WTC11 (cell line): ENCODE results near the gene BABAM2. TPM values are rescaled to one million over a fixed set of nuclear protein-coding genes. Genes with fewer than 3 reads are reported as not detected.

Experiments
- ATAC-seq: fragments of 200-7000 bp; cut with Tn5 transposase; 2 replicates; pipeline ENCODE4 v1.10.0; 2021; ENCODE audit warnings: mild to moderate bottlenecking, moderate library complexity
- CTCF ChIA-PET: fragments of 300-600 bp; sonication (Branson Sonifier 250); formaldehyde crosslinking; loops from one replicate; lab custom pipeline; 2021; ENCODE audit warnings: antibody characterized with exemption; lab: Charles Lee
- POLR2A ChIA-PET: fragments of 350-600 bp; sonication (Branson Sonifier 250); formaldehyde crosslinking; loops from one replicate; lab custom pipeline; 2021; ENCODE audit warnings: antibody characterized with exemption; lab: Charles Lee
- DNase-seq: peaks from one replicate; pipeline ENCODE4 v3.0.0; 2021; ENCODE audit warnings: low spot score
- H3K27ac Mint-ChIP-seq: 2 replicates; pipeline ENCODE4 v1.8.0; 2021; ENCODE audit warnings: mixed read lengths
- H3K27me3 Mint-ChIP-seq: 2 replicates; pipeline ENCODE4 v1.8.0; 2021; ENCODE audit warnings: low read depth, mild to moderate bottlenecking, moderate library complexity, mixed read lengths
- H3K36me3 Mint-ChIP-seq: 2 replicates; pipeline ENCODE4 v1.8.0; 2021; ENCODE audit warnings: mixed read lengths
- H3K4me1 Mint-ChIP-seq: 2 replicates; pipeline ENCODE4 v1.8.0; 2022; ENCODE audit warnings: mixed read lengths
- H3K4me3 Mint-ChIP-seq: 2 replicates; pipeline ENCODE4 v1.8.0; 2021; ENCODE audit warnings: mild to moderate bottlenecking, moderate library complexity, mixed read lengths
- H3K9me3 Mint-ChIP-seq: 2 replicates; pipeline ENCODE4 v1.8.0; 2021; ENCODE audit warnings: mixed read lengths
- ERG ChIP-seq: fragments of 250-450 bp; sonication (Bioruptor Pico); IDR thresholded peaks from 2 replicates; pipeline ENCODE4 v1.8.0; 2021; ENCODE audit warnings: mild to moderate bottlenecking
- ETV6 ChIP-seq: sonication (generic); formaldehyde crosslinking; IDR thresholded peaks from 2 replicates; pipeline ENCODE4 v1.8.1; 2022; ENCODE audit warnings: mild to moderate bottlenecking, missing genetic modification reagents
- GABPB1 ChIP-seq: sonication (generic); formaldehyde crosslinking; IDR thresholded peaks from 2 replicates; pipeline ENCODE4 v1.8.1; 2023; ENCODE audit warnings: mild to moderate bottlenecking, missing genetic modification reagents
- GTF2I ChIP-seq: fragments of 250-450 bp; sonication (Bioruptor Pico); conservative IDR thresholded peaks from 2 replicates; pipeline ENCODE4 v1.4.0; 2021; ENCODE audit warnings: mild to moderate bottlenecking
- JUN ChIP-seq: sonication (generic); formaldehyde crosslinking; IDR thresholded peaks from 2 replicates; pipeline ENCODE4 v1.8.0; 2023; ENCODE audit warnings: mild to moderate bottlenecking, missing genetic modification reagents
- MLX ChIP-seq: sonication (generic); formaldehyde crosslinking; IDR thresholded peaks from 2 replicates; pipeline ENCODE4 v1.8.1; 2023; ENCODE audit warnings: mild to moderate bottlenecking, missing genetic modification reagents, moderate library complexity
- MXD4 ChIP-seq: fragments of 250-450 bp; sonication (Bioruptor Pico); IDR thresholded peaks from 2 replicates; pipeline ENCODE4 v1.8.0; 2021; ENCODE audit warnings: mild to moderate bottlenecking, moderate library complexity, borderline replicate concordance
- MYBL2 ChIP-seq: sonication (generic); formaldehyde crosslinking; IDR thresholded peaks from 2 replicates; pipeline ENCODE4 v1.8.1; 2023; ENCODE audit warnings: mild to moderate bottlenecking, moderate library complexity, missing genetic modification reagents
- NFATC4 ChIP-seq: fragments of 250-450 bp; sonication (Bioruptor Pico); IDR thresholded peaks from 2 replicates; pipeline ENCODE4 v1.9.0; 2021; ENCODE audit warnings: mild to moderate bottlenecking
- NR2C2 ChIP-seq: sonication (generic); formaldehyde crosslinking; IDR thresholded peaks from 2 replicates; pipeline ENCODE4 v1.8.0; 2022; ENCODE audit warnings: mild to moderate bottlenecking, missing genetic modification reagents
- OVOL2 ChIP-seq: fragments of 250-450 bp; sonication (Bioruptor Pico); IDR thresholded peaks from 2 replicates; pipeline ENCODE4 v1.9.0; 2021; ENCODE audit warnings: mild to moderate bottlenecking, borderline replicate concordance
- PREB ChIP-seq: sonication (generic); formaldehyde crosslinking; IDR thresholded peaks from 2 replicates; pipeline ENCODE4 v1.8.1; 2022; ENCODE audit warnings: mild to moderate bottlenecking, missing genetic modification reagents, moderate library complexity, borderline replicate concordance
- SP1 ChIP-seq: sonication (generic); formaldehyde crosslinking; conservative IDR thresholded peaks from 2 replicates; pipeline ENCODE4 v1.8.1; 2022; ENCODE audit warnings: missing genetic modification reagents
- USF2 ChIP-seq: sonication (generic); formaldehyde crosslinking; IDR thresholded peaks from 2 replicates; pipeline ENCODE4 v1.8.1; 2023; ENCODE audit warnings: mild to moderate bottlenecking, missing genetic modification reagents, moderate library complexity
- ZNF138 ChIP-seq: sonication (generic); formaldehyde crosslinking; conservative IDR thresholded peaks from 2 replicates; pipeline ENCODE4 v1.8.1; 2022; ENCODE audit warnings: mild to moderate bottlenecking, moderate library complexity, missing genetic modification reagents
- ZNF219 ChIP-seq: sonication (generic); formaldehyde crosslinking; IDR thresholded peaks from 2 replicates; pipeline ENCODE4 v1.8.0; 2023; ENCODE audit warnings: missing genetic modification reagents, mild to moderate bottlenecking, borderline replicate concordance
- ZNF416 ChIP-seq: fragments of 250-450 bp; sonication (Bioruptor Pico); IDR thresholded peaks from 2 replicates; pipeline ENCODE4 v1.9.0; 2021; ENCODE audit warnings: mild to moderate bottlenecking, inconsistent platforms
- ZNF423 ChIP-seq: fragments of 250-450 bp; sonication (Bioruptor Pico); IDR thresholded peaks from 2 replicates; pipeline ENCODE4 v2.1.2; 2022; ENCODE audit warnings: mild to moderate bottlenecking, moderate library complexity
- ZNF425 ChIP-seq: fragments of 250-450 bp; sonication (Bioruptor Pico); conservative IDR thresholded peaks from 2 replicates; pipeline ENCODE4 v1.9.0; 2021; ENCODE audit warnings: mild to moderate bottlenecking
- ZNF532 ChIP-seq: fragments of 250-450 bp; sonication (Bioruptor Pico); IDR thresholded peaks from 2 replicates; pipeline ENCODE4 v1.9.0; 2021; ENCODE audit warnings: mild to moderate bottlenecking, borderline replicate concordance
- ZNF671 ChIP-seq: fragments of 250-450 bp; sonication (Bioruptor Pico); IDR thresholded peaks from 2 replicates; pipeline ENCODE4 v1.8.0; 2021; ENCODE audit warnings: mild to moderate bottlenecking
- total RNA-seq: library from RNA; stranded (reverse); gene quantifications from 3 replicates; pipeline ENCODE4 v1.2.3, GENCODE V29; 2021

The BABAM2 gene
- total RNA-seq, 1 experiment from 2014 or later = 16.5 TPM

GRCh38 chr2:27893006-27893405 is 2.5 kb downstream of the BABAM2 start:
- no peak for DNase-seq
- H3K27me3 Mint-ChIP-seq = no peaks in the 10 kb centered on the region
- ChIA-PET CTCF (no interaction called here), POLR2A (no interaction called here)
- no peak for ATAC-seq
- no peak overlapping the region for H3K27ac Mint-ChIP-seq
- TF ChIP-seq ZNF138 (CRISPR knock-in tag) (no peak), ZNF532 (CRISPR knock-in tag) (no peak), ZNF425 (no peak), NR2C2 (CRISPR knock-in tag) (no peak), SP1 (CRISPR knock-in tag) (no peak), ETV6 (CRISPR knock-in tag) (no peak), GABPB1 (CRISPR knock-in tag) (no peak), GTF2I (CRISPR knock-in tag) (no peak), USF2 (no peak), ZNF219 (CRISPR knock-in tag) (no peak), ERG (CRISPR knock-in tag) (no peak)
- H3K4me3 Mint-ChIP-seq = no peak overlapping the region
- H3K9me3 Mint-ChIP-seq = no peaks in the 10 kb centered on the region
- peaks cover 8% of the 10 kb centered on the region for H3K4me1 Mint-ChIP-seq
- no peaks in the 10 kb centered on the region for H3K36me3 Mint-ChIP-seq

GRCh38 chr2:27897717-27898116 is 7.2 kb downstream of the BABAM2 start:
- H3K4me1 Mint-ChIP-seq = no peaks in the 10 kb centered on the region
- no peaks in the 10 kb centered on the region for H3K9me3 Mint-ChIP-seq
- no peaks in the 10 kb centered on the region for H3K27me3 Mint-ChIP-seq
- TF ChIP-seq MYBL2 (CRISPR knock-in tag) (no peak), ZNF416 (CRISPR knock-in tag) (no peak)
- TF ChIP-seq, all 79 proteins: peak for 0
- no peaks in the 10 kb centered on the region for H3K36me3 Mint-ChIP-seq
- H3K4me3 Mint-ChIP-seq = no peak overlapping the region
- ChIA-PET CTCF (no interaction called here), POLR2A (no interaction called here)
- H3K27ac Mint-ChIP-seq = no peak overlapping the region
- no peak for DNase-seq
- ATAC-seq = no peak

- CTCF ChIA-PET = no interaction called here
- POLR2A ChIA-PET = no interaction called here
- Mint-ChIP-seq H3K27ac (no peak overlapping the region), H3K27me3 (no peaks in the 10 kb centered on the region), H3K9me3 (no peaks in the 10 kb centered on the region), H3K36me3 (no peaks in the 10 kb centered on the region), H3K4me3 (no peak overlapping the region), H3K4me1 (no peaks in the 10 kb centered on the region)
- DNase-seq (no peak), ATAC-seq (no peak)
- TF ChIP-seq ZNF423 (CRISPR knock-in tag) = no peak
- no peak for TF ChIP-seq ZNF671 (CRISPR knock-in tag)
- no peak for TF ChIP-seq PREB (CRISPR knock-in tag)
- no peak for TF ChIP-seq MXD4 (CRISPR knock-in tag)
- no peak for TF ChIP-seq MLX (CRISPR knock-in tag)
- no peak for TF ChIP-seq NFATC4 (CRISPR knock-in tag)
- no peak for TF ChIP-seq JUN
- no peak for TF ChIP-seq OVOL2
These were observed 10.7 kb downstream of the BABAM2 start for GRCh38 chr2:27901234-27901633.
